Liver (tissue), 9 donors: ENCODE data around the gene METTL8. TPM values are rescaled to one million over a fixed set of nuclear protein-coding genes. Genes with fewer than 3 reads are reported as not detected.

Source experiments
- DNase-seq: peaks from one replicate; pipeline ENCODE4 v3.0.0-alpha.2; 2017; ENCODE audit warnings: low spot score
- H3K27ac ChIP-seq, 2 donors: one replicate each; pipeline ENCODE4 v1.7.0; 2013; ENCODE audit warnings: inconsistent platforms in 2 of 2, low read length in 2 of 2, control low read depth in 1 of 2, low read depth in 1 of 2, mild to moderate bottlenecking in 1 of 2
- H3K27me3 ChIP-seq, 4 donors: one replicate each; pipeline versions ENCODE4 v1.6.1 to v1.7.0; 2013; ENCODE audit warnings: low read length in 3 of 4, inconsistent platforms in 1 of 4, mild to moderate bottlenecking in 1 of 4, moderate library complexity in 1 of 4; ENCODE audit not compliant: control insufficient read depth in 4 of 4, insufficient read depth in 4 of 4
- H3K36me3 ChIP-seq, 4 donors: one replicate each; pipeline versions ENCODE4 v1.6.1 to v1.7.0; 2013; ENCODE audit warnings: low read length in 3 of 4, mild to moderate bottlenecking in 3 of 4, low read depth in 1 of 4, moderate library complexity in 1 of 4; ENCODE audit not compliant: control insufficient read depth in 4 of 4, insufficient read depth in 3 of 4
- H3K4me1 ChIP-seq, 4 donors: one replicate each; pipeline versions ENCODE4 v1.6.1 to v1.7.0; 2013; ENCODE audit warnings: low read length in 3 of 4, mild to moderate bottlenecking in 3 of 4, moderate library complexity in 1 of 4; ENCODE audit not compliant: control insufficient read depth in 4 of 4, insufficient read depth in 4 of 4
- H3K4me3 ChIP-seq, 3 donors: one replicate each; pipeline versions ENCODE4 v1.6.1 to v1.7.0; 2013; ENCODE audit warnings: low read length in 3 of 3, control low read depth in 1 of 3, low read depth in 1 of 3, mild to moderate bottlenecking in 1 of 3
- H3K9ac ChIP-seq, 2 donors: one replicate each; pipeline ENCODE4 v1.7.0; 2013; ENCODE audit warnings: low read length in 2 of 2, mild to moderate bottlenecking in 2 of 2, moderate library complexity in 2 of 2, control low read depth in 1 of 2, low read depth in 1 of 2
- H3K9me3 ChIP-seq, 4 donors: one replicate each; pipeline versions ENCODE4 v1.6.1 to v1.7.0; 2013; ENCODE audit warnings: low read length in 3 of 4; ENCODE audit not compliant: control insufficient read depth in 4 of 4
- ATF3 ChIP-seq: IDR thresholded peaks from 2 replicates; pipeline ENCODE4 v1.6.1; 2016; ENCODE audit warnings: antibody characterized with exemption
- CTCF ChIP-seq: fragments of 150-350 bp; IDR thresholded peaks from 2 replicates; pipeline ENCODE4 v1.5.1; 2017; ENCODE audit warnings: improper control_type of control experiment, low read depth, low read length; ENCODE audit not compliant: missing input control
- EGR1 ChIP-seq, 2 donors: IDR thresholded peaks; 2 replicates each; pipeline ENCODE4 v1.6.1; 2016 to 2018; ENCODE audit warnings: antibody characterized with exemption in 2 of 2, low read depth in 2 of 2
- FOXA1 ChIP-seq: IDR thresholded peaks from 2 replicates; pipeline ENCODE4 v1.6.1; 2016; ENCODE audit warnings: antibody characterized with exemption
- FOXA2 ChIP-seq: IDR thresholded peaks from 2 replicates; pipeline ENCODE4 v1.6.1; 2016; ENCODE audit warnings: antibody characterized with exemption
- GABPA ChIP-seq, 2 donors: IDR thresholded peaks in 1 of 2; conservative IDR thresholded peaks in 1 of 2; 2 replicates each; pipeline ENCODE4 v1.6.1; 2016; ENCODE audit warnings: antibody characterized with exemption in 2 of 2, mild to moderate bottlenecking in 1 of 2, moderate library complexity in 1 of 2
- HNF4A ChIP-seq, 2 donors: conservative IDR thresholded peaks; 2 replicates each; pipeline ENCODE4 v1.6.1; 2016; ENCODE audit warnings: antibody characterized with exemption in 2 of 2, mild to moderate bottlenecking in 2 of 2
- HNF4G ChIP-seq: IDR thresholded peaks from 2 replicates; pipeline ENCODE4 v1.6.1; 2016; ENCODE audit warnings: antibody characterized with exemption
- JUND ChIP-seq, 2 donors: IDR thresholded peaks; 2 replicates each; pipeline ENCODE4 v1.6.1; 2016; ENCODE audit warnings: antibody characterized with exemption in 2 of 2
- MAX ChIP-seq: IDR thresholded peaks from 2 replicates; pipeline ENCODE4 v1.6.1; 2016; ENCODE audit warnings: antibody characterized with exemption
- NR2F2 ChIP-seq: IDR thresholded peaks from 2 replicates; pipeline ENCODE4 v1.6.1; 2016; ENCODE audit warnings: antibody characterized with exemption
- RAD21 ChIP-seq, 2 donors: IDR thresholded peaks; 2 replicates each; pipeline ENCODE4 v1.6.1; 2016; ENCODE audit warnings: antibody characterized with exemption in 2 of 2, mild to moderate bottlenecking in 2 of 2
- REST ChIP-seq: IDR thresholded peaks from 2 replicates; pipeline ENCODE4 v1.6.1; 2016; ENCODE audit warnings: antibody characterized with exemption, mild to moderate bottlenecking
- RXRA ChIP-seq, 2 donors: IDR thresholded peaks; 2 replicates each; pipeline ENCODE4 v1.6.1; 2017 to 2018; ENCODE audit warnings: antibody characterized with exemption in 2 of 2, mild to moderate bottlenecking in 1 of 2
- SP1 ChIP-seq: IDR thresholded peaks from 2 replicates; pipeline ENCODE4 v1.6.1; 2018; ENCODE audit warnings: antibody characterized with exemption, mild to moderate bottlenecking
- TAF1 ChIP-seq: conservative IDR thresholded peaks from 2 replicates; pipeline ENCODE4 v1.6.1; 2016; ENCODE audit warnings: antibody characterized with exemption, mild to moderate bottlenecking
- YY1 ChIP-seq: IDR thresholded peaks from 2 replicates; pipeline ENCODE4 v1.6.1; 2016; ENCODE audit warnings: antibody characterized with exemption, mild to moderate bottlenecking
- ZBTB33 ChIP-seq: IDR thresholded peaks from 2 replicates; pipeline ENCODE4 v1.6.1; 2016; ENCODE audit warnings: antibody characterized with exemption
- WGBS: extraction: QIAGEN DNeasy Blood & Tissue Kit; methylation state at CpG from one replicate; pipeline ENCODE4 v1.1.7; 2013; 5-methylcytosine and 5-hydroxymethylcytosine counted together
- polyA plus RNA-seq, 2 donors: library from polyadenylated mRNA; stranded (reverse) in 1 of 2; unstranded in 1 of 2; fragments of 200-250 nt in 1 of 2; fragments of >200 nt in 1 of 2; fragmentation: Nextera tagmentation in 1 of 2; extraction: Ambion mirVana in 1 of 2; gene quantifications; one replicate each; pipeline versions ENCODE4 v1.2.1 to v1.2.3, GENCODE V29; 2013 to 2015
- total RNA-seq, 2 donors: library from RNA; depleted of rRNA; stranded (reverse); fragments of >200 nt; gene quantifications; one replicate each; pipeline ENCODE4 v1.2.3, GENCODE V29; 2014
- donor health status: healthy.
- donor health status: healthy.
- donor health status: healthy.
- donor health status: healthy.
- donor health status: healthy.

The METTL8 gene
- total and polyA plus RNA-seq, 4 donors = 3.6 to 8.1 (median 5.9) TPM

GRCh38 chr2:171317492-171318125, 116.2 kb downstream of the METTL8 start:
- Histone ChIP-seq H3K4me3 (no peak overlapping the region), H3K27me3 (no peaks in the 10 kb centered on the region), H3K27ac (no peak overlapping the region), H3K36me3 (no peaks in the 10 kb centered on the region), H3K9me3 (no peaks in the 10 kb centered on the region), H3K4me1 (no peaks in the 10 kb centered on the region), H3K9ac (no peak overlapping the region)
- DNase-seq = no peak
- TF ChIP-seq RXRA (IDR thresholded peaks at IDR 0.05) (no peak), NR2F2 (no peak), YY1 (no peak), REST (no peak), ATF3 (no peak), HNF4G (no peak), TAF1 (no peak), SP1 (no peak), FOXA1 (no peak), EGR1 (IDR thresholded peaks at IDR 0.05; ENCODE audit: low read depth in 2 of 2) (no peak), ZBTB33 (no peak), FOXA2 (no peak), GABPA (IDR thresholded peaks at IDR 0.05 in 1 of 2, conservative IDR thresholded peaks at IDR 0.05 in 1 of 2) (no peak)
- 92% methylated on average over 4 of the region's 4 CpGs for WGBS

GRCh38 chr2:171316755-171317337, 116.9 kb downstream of the METTL8 start:
- Histone ChIP-seq H3K27me3 (no peaks in the 10 kb centered on the region), H3K36me3 (no peaks in the 10 kb centered on the region), H3K4me3 (no peak overlapping the region), H3K27ac (no peak overlapping the region), H3K4me1 (no peaks in the 10 kb centered on the region), H3K9ac (no peak overlapping the region), H3K9me3 (no peaks in the 10 kb centered on the region)
- WGBS = 86% methylated on average over 7 of the region's 7 CpGs
- no peak for DNase-seq
- TF ChIP-seq RXRA (IDR thresholded peaks at IDR 0.05) = no peak
- TF ChIP-seq ZBTB33 = no peak
- no peak for TF ChIP-seq SP1
- TF ChIP-seq FOXA2 = no peak
- TF ChIP-seq JUND (IDR thresholded peaks at IDR 0.05) = no peak
- TF ChIP-seq ATF3 = no peak
- no peak for TF ChIP-seq CTCF
- TF ChIP-seq MAX = no peak
- TF ChIP-seq NR2F2 = no peak
- TF ChIP-seq HNF4A (conservative IDR thresholded peaks at IDR 0.05) = no peak
- TF ChIP-seq RAD21 (IDR thresholded peaks at IDR 0.05) = no peak
- no peak for TF ChIP-seq GABPA (IDR thresholded peaks at IDR 0.05 in 1 of 2, conservative IDR thresholded peaks at IDR 0.05 in 1 of 2)
- no peak for TF ChIP-seq TAF1
- no peak for TF ChIP-seq EGR1 (IDR thresholded peaks at IDR 0.05; ENCODE audit: low read depth in 2 of 2)
- no peak for TF ChIP-seq FOXA1
